Left lung (tissue), 10 donors: Measurements from ENCODE around the gene AICDA. TPM values are rescaled to one million over a fixed set of nuclear protein-coding genes. Genes with fewer than 3 reads are reported as not detected.

Experiments used
- ATAC-seq: fragments of 200-7000 bp; cut with Tn5 transposase; one replicate; pipeline ENCODE4 v1.9.1; 2020; ENCODE audit warnings: moderate library complexity
- DNase-seq, 4 donors: peaks; one replicate each; pipeline ENCODE4 v3.0.0-alpha.2; 2013 to 2020
- H3K27ac ChIP-seq, 2 donors: fragments of 200-600 bp; sonication (generic) in 1 of 2; one replicate each; pipeline versions ENCODE4 v1.5.0 to v1.8.0; 2020 to 2021
- H3K27me3 ChIP-seq, 2 donors: fragments of 200-600 bp; sonication (generic) in 1 of 2; one replicate each; pipeline versions ENCODE4 v1.5.0 to v1.8.0; 2020 to 2021
- H3K36me3 ChIP-seq, 2 donors: fragments of 200-600 bp; sonication (generic) in 1 of 2; one replicate each; pipeline versions ENCODE4 v1.5.0 to v1.8.0; 2020 to 2021
- H3K4me1 ChIP-seq, 2 donors: fragments of 200-600 bp; one replicate each; pipeline ENCODE4 v1.8.0; 2021
- H3K4me3 ChIP-seq, 2 donors: fragments of 200-600 bp; sonication (generic) in 1 of 2; one replicate each; pipeline versions ENCODE4 v1.5.0 to v1.8.0; 2020 to 2021; ENCODE audit warnings: mild to moderate bottlenecking in 1 of 2
- H3K9me3 ChIP-seq, 2 donors: fragments of 200-600 bp; sonication (generic) in 1 of 2; one replicate each; pipeline versions ENCODE4 v1.5.0 to v1.8.0; 2020 to 2021
- CTCF ChIP-seq, 2 donors: fragments of 200-600 bp; sonication (generic) in 1 of 2; IDR thresholded peaks; one replicate each; pipeline versions ENCODE4 v1.5.0 to v1.8.0; 2021; ENCODE audit warnings: antibody characterized with exemption in 2 of 2
- intact Hi-C, 2 donors: fragments of 100-400 bp; cut with DNase I; formaldehyde crosslinking; loops; one replicate each; pipeline versions ENCODE4 v1.11.2 to v1.14.2; 2022
- polyA plus RNA-seq, 6 donors: library from polyadenylated mRNA; unstranded; fragments of 120-200 nt; gene quantifications; one replicate each; pipeline ENCODE4 v1.2.1, GENCODE V29; 2013; ENCODE audit not compliant: insufficient read length in 6 of 6
- total RNA-seq, 2 donors: library from RNA; stranded (reverse); fragmentation: NEBNext Ultra II Directional; extraction: Animal tissue kit (Norgen Biotek cat#: 25700); gene quantifications; one replicate each; pipeline ENCODE4 v1.2.1, GENCODE V29; 2021
- donor health status: DM: no; HTN: yes; CAD: no.
- donor health status: DM: no; HTN: no; CAD: no.

The AICDA gene
- total and polyA plus RNA-seq, 8 donors = 0.04 to 0.24 (median 0.15) TPM; not detected in 3

- no peaks in the 10 kb centered on the region for H3K36me3 ChIP-seq
- H3K4me1 ChIP-seq = peaks cover 0 to 9% of the 10 kb centered on the region in 2 donors
- H3K27me3 ChIP-seq = peaks cover 0 to 12% of the 10 kb centered on the region in 2 donors
- no peak overlapping the region for H3K27ac ChIP-seq
- intact Hi-C loops = loop anchor here in 1 of 2 donors (10.0 kb wide), 1 partner anchor 64 kb away; the partner anchor contains the start of gene CLEC4E
- no peak overlapping the region for H3K4me3 ChIP-seq
- H3K9me3 ChIP-seq = no peaks in the 10 kb centered on the region
- DNase-seq (peak in 2 of 4 donors; percentile 18 to 37), ATAC-seq (peak; percentile 82)
- TF ChIP-seq CTCF (IDR thresholded peaks at IDR 0.05) = peak; percentile 59 to 71
These were observed 3.5 kb downstream of the AICDA start for GRCh38 chr12:8609061-8609570.

- no peak for DNase-seq
- Histone ChIP-seq H3K27ac (no peak overlapping the region), H3K4me1 (peaks cover 0 to 20% of the 10 kb centered on the region in 2 donors), H3K36me3 (no peaks in the 10 kb centered on the region), H3K9me3 (no peaks in the 10 kb centered on the region), H3K4me3 (no peak overlapping the region), H3K27me3 (peaks cover 0 to 12% of the 10 kb centered on the region in 2 donors)
- no peak for TF ChIP-seq CTCF (IDR thresholded peaks at IDR 0.05)
- intact Hi-C loops = loop anchor here in 1 of 2 donors (10.0 kb wide), 1 partner anchor 62 kb away; the partner anchor contains the start of gene CLEC4E
- ATAC-seq = no peak
These were observed 5.8 kb downstream of the AICDA start for GRCh38 chr12:8606890-8607289.

- no peak for ATAC-seq
- Histone ChIP-seq H3K27ac (no peak overlapping the region), H3K36me3 (no peaks in the 10 kb centered on the region), H3K4me3 (no peak overlapping the region), H3K9me3 (no peaks in the 10 kb centered on the region), H3K4me1 (peaks cover 0 to 20% of the 10 kb centered on the region in 2 donors), H3K27me3 (peaks cover 0 to 12% of the 10 kb centered on the region in 2 donors)
- intact Hi-C loops = loop anchor here in 1 of 2 donors (10.0 kb wide), 1 partner anchor 60 kb away; the partner anchor contains the start of gene CLEC4E
- no peak for DNase-seq
- no peak for TF ChIP-seq CTCF (IDR thresholded peaks at IDR 0.05)
These were observed 7.6 kb downstream of the AICDA start for GRCh38 chr12:8605057-8605456.

GRCh38 chr12:8603856-8604255 lies 8.8 kb downstream of the AICDA start:
- H3K36me3 ChIP-seq = no peaks in the 10 kb centered on the region
- H3K27me3 ChIP-seq = peaks cover 0 to 12% of the 10 kb centered on the region in 2 donors
- intact Hi-C loops = loop anchor here in 1 of 2 donors (10.0 kb wide), 1 partner anchor 59 kb away; the partner anchor contains the start of gene CLEC4E
- ATAC-seq (no peak), DNase-seq (no peak)
- H3K4me3 ChIP-seq = no peak overlapping the region
- H3K27ac ChIP-seq = no peak overlapping the region
- H3K9me3 ChIP-seq = no peaks in the 10 kb centered on the region
- H3K4me1 ChIP-seq = peaks cover 0 to 13% of the 10 kb centered on the region in 2 donors
- TF ChIP-seq CTCF (IDR thresholded peaks at IDR 0.05) = no peak

- no peak for TF ChIP-seq CTCF (IDR thresholded peaks at IDR 0.05)
- Histone ChIP-seq H3K4me1 (peaks cover 0 to 11% of the 10 kb centered on the region in 2 donors), H3K27me3 (peaks cover 0 to 12% of the 10 kb centered on the region in 2 donors), H3K27ac (no peak overlapping the region), H3K9me3 (no peaks in the 10 kb centered on the region), H3K4me3 (no peak overlapping the region), H3K36me3 (no peaks in the 10 kb centered on the region)
- intact Hi-C loops = loop anchor here in 1 of 2 donors (10.0 kb wide), 1 partner anchor 58 kb away; the partner anchor contains the start of gene CLEC4E
- ATAC-seq = no peak
- no peak for DNase-seq
These were observed 9.4 kb downstream of the AICDA start for GRCh38 chr12:8603286-8603685.
